AG09309 (cell line): ENCODE results near the gene THBS1.

ENCODE experiments used
- DNase-seq: peaks from one replicate; pipeline ENCODE4 v3.0.0-alpha.2; 2010; ENCODE audit warnings: low read depth
- H3K4me3 ChIP-seq: 2 replicates; pipeline ENCODE4 v1.5.1; 2011; ENCODE audit warnings: mild to moderate bottlenecking, low read depth, low read length, moderate library complexity; ENCODE audit not compliant: control insufficient read depth
- TF ChIP-seq, protein P1 (sequence below): IDR thresholded peaks from 2 replicates; pipeline ENCODE4 v1.5.1; 2011; ENCODE audit warnings: mild to moderate bottlenecking, low read depth, low read length, inconsistent platforms; ENCODE audit not compliant: insufficient read depth, control insufficient read depth; ENCODE audit errors: missing control alignments

The THBS1 gene

DNA sequence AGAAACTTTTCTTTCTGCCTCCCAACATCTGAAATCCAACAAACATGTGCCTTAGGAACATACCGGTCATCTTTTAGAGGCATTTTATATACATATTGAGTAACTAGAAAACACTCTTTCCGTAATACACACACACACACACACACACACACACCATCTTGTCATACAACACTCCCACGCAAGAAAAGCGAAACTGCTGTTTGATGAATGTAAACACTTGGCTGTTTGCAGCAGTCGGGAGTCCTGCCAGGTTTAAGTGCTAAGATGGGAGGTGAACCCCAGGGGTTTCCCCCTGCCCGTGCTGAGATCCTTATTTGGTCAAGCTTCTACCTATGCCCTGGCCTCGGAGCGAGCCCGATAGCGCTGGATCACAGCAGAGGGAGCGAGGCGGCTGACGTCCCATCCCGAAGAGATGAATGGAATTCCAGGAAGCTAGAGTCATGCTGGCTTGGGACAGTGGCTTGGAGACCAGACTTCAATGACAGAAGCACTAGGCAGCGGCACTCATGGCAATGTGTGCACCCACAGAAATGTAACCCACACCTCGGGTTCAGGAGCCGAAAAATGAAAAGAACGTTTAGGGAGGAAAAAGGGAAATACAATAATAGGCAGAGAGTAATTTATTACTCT is 1.3 kb upstream of the THBS1 start:
- peak; percentile 92 for DNase-seq
- TF ChIP-seq, protein P1, sequence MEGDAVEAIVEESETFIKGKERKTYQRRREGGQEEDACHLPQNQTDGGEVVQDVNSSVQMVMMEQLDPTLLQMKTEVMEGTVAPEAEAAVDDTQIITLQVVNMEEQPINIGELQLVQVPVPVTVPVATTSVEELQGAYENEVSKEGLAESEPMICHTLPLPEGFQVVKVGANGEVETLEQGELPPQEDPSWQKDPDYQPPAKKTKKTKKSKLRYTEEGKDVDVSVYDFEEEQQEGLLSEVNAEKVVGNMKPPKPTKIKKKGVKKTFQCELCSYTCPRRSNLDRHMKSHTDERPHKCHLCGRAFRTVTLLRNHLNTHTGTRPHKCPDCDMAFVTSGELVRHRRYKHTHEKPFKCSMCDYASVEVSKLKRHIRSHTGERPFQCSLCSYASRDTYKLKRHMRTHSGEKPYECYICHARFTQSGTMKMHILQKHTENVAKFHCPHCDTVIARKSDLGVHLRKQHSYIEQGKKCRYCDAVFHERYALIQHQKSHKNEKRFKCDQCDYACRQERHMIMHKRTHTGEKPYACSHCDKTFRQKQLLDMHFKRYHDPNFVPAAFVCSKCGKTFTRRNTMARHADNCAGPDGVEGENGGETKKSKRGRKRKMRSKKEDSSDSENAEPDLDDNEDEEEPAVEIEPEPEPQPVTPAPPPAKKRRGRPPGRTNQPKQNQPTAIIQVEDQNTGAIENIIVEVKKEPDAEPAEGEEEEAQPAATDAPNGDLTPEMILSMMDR: peak; percentile 1
- H3K4me3 ChIP-seq: peak overlapping the region; percentile 15

DNA sequence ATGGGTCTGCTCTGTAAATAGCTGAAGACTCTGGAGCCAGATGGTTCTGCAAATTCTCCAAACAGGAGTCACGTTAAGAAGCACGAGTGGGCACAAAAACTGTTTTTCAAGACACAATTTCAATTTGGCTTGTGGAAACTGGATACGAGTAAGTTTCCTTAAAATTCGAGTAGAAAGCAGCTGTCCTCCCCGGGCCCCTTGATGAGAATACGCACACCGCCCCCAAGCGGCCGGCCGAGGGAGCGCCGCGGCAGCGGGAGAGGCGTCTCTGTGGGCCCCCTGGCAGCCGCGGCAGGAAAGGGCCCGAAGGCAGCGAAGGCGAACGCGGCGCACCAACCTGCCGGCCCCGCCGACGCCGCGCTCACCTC is 778 bp upstream of the THBS1 start:
- H3K4me3 ChIP-seq: peak overlapping the region; percentile 68
- TF ChIP-seq, protein P1: peak; percentile 82
- DNase-seq: peak; percentile 98

DNA sequence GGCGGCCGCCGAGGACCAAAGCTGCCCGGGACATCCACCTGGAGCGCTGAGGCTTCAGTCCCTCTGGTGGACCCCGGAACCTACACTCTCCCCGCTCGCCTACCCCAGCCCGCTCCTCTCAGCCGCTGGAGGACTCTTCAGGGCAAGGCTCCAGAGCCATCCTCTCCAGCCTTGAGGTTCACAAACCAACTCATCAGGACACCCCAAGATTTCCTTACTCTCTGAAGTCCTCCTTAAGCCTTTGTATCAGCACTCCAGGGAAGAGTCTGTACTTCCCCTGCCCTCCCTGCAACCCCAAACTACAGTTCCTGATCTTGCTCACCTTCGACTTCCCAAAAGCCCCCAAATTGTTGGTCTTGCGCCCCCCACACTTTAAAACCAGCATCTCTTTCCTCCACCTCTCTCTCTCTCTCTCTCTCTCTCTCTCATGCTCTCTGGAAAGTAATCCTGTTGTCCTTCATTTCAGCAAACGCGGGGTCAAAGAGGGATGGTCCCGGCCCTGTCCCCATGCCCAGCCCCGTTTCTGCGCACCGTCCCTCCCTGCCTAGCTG is 438 bp downstream of the THBS1 start:
- H3K4me3 ChIP-seq: peak overlapping the region; percentile 68
- TF ChIP-seq, protein P1: no peak
- peak; percentile 44 for DNase-seq

DNA sequence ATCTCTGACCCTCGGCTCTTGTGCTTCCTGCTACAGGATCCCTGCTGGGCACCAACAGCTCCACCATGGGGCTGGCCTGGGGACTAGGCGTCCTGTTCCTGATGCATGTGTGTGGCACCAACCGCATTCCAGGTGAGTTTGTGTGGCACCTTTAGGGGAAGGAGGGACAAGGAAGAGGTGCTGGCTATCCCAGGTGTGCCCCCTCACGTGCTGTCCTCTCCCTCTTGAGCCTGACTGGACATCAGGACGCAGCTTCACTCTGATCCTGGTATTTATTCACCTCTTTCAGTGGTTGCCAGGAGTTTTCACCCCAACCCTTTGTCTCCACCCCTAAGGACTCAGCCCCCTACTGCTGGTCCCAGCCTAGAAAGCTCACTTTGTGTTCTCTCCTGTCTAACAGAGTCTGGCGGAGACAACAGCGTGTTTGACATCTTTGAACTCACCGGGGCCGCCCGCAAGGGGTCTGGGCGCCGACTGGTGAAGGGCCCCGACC is 960 bp downstream of the THBS1 start:
- peak; percentile 75 for DNase-seq
- TF ChIP-seq, protein P1: peak; percentile 33
- H3K4me3 ChIP-seq: peak overlapping the region; percentile 68

DNA sequence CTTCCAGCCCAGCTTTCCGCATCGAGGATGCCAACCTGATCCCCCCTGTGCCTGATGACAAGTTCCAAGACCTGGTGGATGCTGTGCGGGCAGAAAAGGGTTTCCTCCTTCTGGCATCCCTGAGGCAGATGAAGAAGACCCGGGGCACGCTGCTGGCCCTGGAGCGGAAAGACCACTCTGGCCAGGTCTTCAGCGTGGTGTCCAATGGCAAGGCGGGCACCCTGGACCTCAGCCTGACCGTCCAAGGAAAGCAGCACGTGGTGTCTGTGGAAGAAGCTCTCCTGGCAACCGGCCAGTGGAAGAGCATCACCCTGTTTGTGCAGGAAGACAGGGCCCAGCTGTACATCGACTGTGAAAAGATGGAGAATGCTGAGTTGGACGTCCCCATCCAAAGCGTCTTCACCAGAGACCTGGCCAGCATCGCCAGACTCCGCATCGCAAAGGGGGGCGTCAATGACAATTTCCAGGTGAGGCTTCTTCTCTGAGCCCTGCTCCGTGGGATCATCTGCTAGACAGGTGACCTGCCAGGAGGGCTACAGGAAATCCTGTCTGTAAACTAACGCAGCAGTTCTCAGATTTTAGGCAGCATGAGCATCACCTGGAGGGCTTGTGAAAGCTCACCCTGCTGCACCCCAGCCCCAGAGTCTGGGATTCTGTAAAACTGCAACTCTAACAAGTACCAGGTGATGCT is 1.6 kb downstream of the THBS1 start:
- peak overlapping the region; percentile 68 for H3K4me3 ChIP-seq
- TF ChIP-seq, protein P1: no peak
- DNase-seq: peak; percentile 80

DNA sequence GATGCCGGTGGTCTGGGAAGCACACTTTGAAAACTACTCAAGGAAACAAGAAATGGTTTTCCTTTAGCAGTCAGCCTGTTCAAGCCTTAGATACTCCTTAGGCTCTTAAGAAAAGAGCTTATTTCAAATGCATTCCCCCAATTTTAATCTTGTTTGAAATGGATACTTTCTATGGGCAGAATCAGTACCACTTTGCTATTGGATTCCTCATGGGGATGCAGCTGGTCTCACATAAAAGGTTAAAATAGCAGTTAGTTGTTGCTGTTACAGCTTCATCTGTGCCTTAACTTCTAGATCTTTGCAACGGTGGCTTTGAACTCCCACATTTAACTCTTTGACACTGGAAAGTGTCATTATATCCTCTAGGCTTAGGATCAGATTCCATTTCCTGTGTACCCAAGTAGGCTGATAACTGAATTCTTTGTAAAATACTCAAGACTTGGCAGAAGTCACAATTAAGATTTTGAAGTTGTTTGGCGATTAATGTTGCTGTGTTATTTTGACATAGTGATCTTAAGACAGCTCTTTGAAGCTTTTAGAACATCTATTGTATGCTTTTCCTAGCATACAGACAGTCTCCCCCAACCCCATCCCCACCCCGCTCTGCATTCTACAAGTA is 2.2 kb downstream of the THBS1 start:
- no peak for DNase-seq
- peak overlapping the region; percentile 68 for H3K4me3 ChIP-seq
- TF ChIP-seq, protein P1: no peak
